ENCODE measurements around the gene NPAT. TPM values are rescaled to one million over a fixed set of nuclear protein-coding genes. Genes with fewer than 3 reads are reported as not detected.

NPAT gene
- total and polyA plus RNA-seq, 2 of the 13 experiments (the other 11 are each of a cell fraction or from before 2014, with no cell fraction given): 4.4 to 11.2 TPM

DNA sequence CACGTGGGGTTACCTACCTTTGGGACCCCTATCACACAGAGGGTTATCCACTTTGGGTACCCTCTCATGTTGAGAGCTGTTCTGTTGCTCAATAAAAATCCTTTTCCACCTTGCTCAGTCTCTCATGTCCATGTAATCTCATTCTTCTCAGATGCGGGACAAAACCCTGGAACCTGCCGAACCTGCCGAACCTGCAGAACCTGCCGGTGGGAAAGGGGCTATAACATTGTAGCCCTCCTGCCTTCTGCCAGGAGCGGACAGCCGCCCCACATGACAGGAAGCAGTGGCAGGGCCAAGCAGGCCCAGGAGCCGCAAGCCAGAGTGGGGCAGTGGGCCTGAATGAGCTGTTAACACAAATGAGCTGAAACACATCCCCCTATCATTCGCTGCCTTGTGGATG, 18.1 kb downstream of the NPAT start:
- TF ChIP-seq XRCC5 (optimal IDR thresholded peaks at IDR 0.05; ENCODE audit: low read length): no peak
- no peak for TF ChIP-seq TGIF2 (CRISPR knock-in tag; IDR thresholded peaks at IDR 0.05)
- no peak for TF ChIP-seq CHD4 (IDR thresholded peaks at IDR 0.05; ENCODE audit: borderline replicate concordance, low read length)
- TF ChIP-seq MBD4 (IDR thresholded peaks at IDR 0.05; ENCODE audit: borderline replicate concordance, low read length): no peak
- TF ChIP-seq ZNF570 (CRISPR knock-in tag; IDR thresholded peaks at IDR 0.05; ENCODE audit: borderline replicate concordance): no peak
- no peak for TF ChIP-seq SIX1 (CRISPR knock-in tag; IDR thresholded peaks at IDR 0.05; ENCODE audit: borderline replicate concordance)
- no peak for TF ChIP-seq ZNF672 (CRISPR knock-in tag; IDR thresholded peaks at IDR 0.05)
- no peak for TF ChIP-seq KMT2B (CRISPR knock-in tag; IDR thresholded peaks at IDR 0.05)
- TF ChIP-seq TP53 (CRISPR knock-in tag; conservative IDR thresholded peaks at IDR 0.05): no peak
- TF ChIP-seq ZNF607 (CRISPR knock-in tag; IDR thresholded peaks at IDR 0.05; ENCODE audit: borderline replicate concordance): no peak
- DNase-seq (ENCODE audit: low spot score) (no peak), FAIRE-seq (no peak), ATAC-seq (no peak)
- Histone ChIP-seq H3K9me3 (ENCODE audit: low read length) (no peaks in the 10 kb centered on the region), H4K20me1 (ENCODE audit: insufficient read depth, low read length) (no peaks in the 10 kb centered on the region), H3K27me3 (ENCODE audit: control insufficient read depth in 1 of 2, insufficient read depth in 2 of 2, low read length in 2 of 2) (no peaks in the 10 kb centered on the region), H3K4me2 (ENCODE audit: low read depth, low read length) (no peak overlapping the region), H3K79me2 (ENCODE audit: insufficient read depth, low read length) (peaks cover 6% of the 10 kb centered on the region), H3K4me1 (ENCODE audit: insufficient read depth, low read length) (0 out of 2 replicates have a peak, but pooled peaks cover 6% of the 10 kb centered on the region), H2AFZ (ENCODE audit: low read length) (no peak overlapping the region), H3K9ac (ENCODE audit: insufficient read depth, low read depth, low read length) (no peak overlapping the region), H3K36me3 (replicated peaks in 1 of 2; ENCODE audit: control insufficient read depth in 1 of 2, insufficient read depth in 2 of 2, low read length in 2 of 2) (peaks cover 13 to 27% of the 10 kb centered on the region in 2 experiments), H3K27ac (ENCODE audit: extremely low read length, insufficient read depth, low read length) (no peak overlapping the region), H3K4me3 (replicated peaks in 1 of 3; ENCODE audit: insufficient read depth in 1 of 3, low read depth in 2 of 3, low read length in 3 of 3) (no peak overlapping the region)
- intact Hi-C loops (cut with micrococcal nuclease; ENCODE audit: unreplicated experiment) (no loop called here), in situ Hi-C loops (cut with HindIII; ENCODE audit: extremely low pct_ligation_motif_present, low pct_unique_long_range_greater_than_20kb) (no loop called here)
- no TSS peak for BruUV-seq (replicated peaks)
- POLR2A ChIA-PET: interaction anchor here (1.0 kb wide), 1 partner anchor 19 kb away, joined by 3 read pairs; the partner anchor contains the start of gene ATM
- CTCF ChIA-PET (ENCODE audit: low intra/inter-chr PET ratio, low total read pairs): no interaction called here
- WGBS (ENCODE audit: low lambda C conversion rate): 93% methylated on average over 9 of the region's 9 CpGs

DNA sequence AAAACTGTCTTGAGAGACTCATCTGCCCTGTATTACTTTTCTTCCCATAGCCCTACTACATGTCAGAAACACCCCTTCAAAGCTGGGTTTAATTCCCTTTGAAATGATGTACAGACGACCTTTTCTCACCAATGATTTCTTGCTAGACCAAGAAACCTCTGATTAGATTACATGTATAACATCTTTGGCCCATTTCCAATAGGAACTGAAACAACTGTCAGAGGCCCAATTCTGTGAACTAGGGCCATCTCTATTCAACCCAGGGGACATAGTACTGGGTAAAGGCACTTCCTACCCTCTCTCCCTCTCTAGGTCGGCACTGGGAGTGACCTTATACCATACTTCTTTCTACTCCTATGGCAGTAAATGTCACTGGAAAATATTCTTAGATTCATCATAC, 19.4 kb downstream of the NPAT start:
- ChIA-PET POLR2A (no interaction called here), CTCF (ENCODE audit: low intra/inter-chr PET ratio, low total read pairs) (no interaction called here)
- Histone ChIP-seq H3K27ac (ENCODE audit: extremely low read length, insufficient read depth, low read length) (no peak overlapping the region), H3K36me3 (replicated peaks in 1 of 2; ENCODE audit: control insufficient read depth in 1 of 2, insufficient read depth in 2 of 2, low read length in 2 of 2) (peaks cover 17 to 33% of the 10 kb centered on the region in 2 experiments), H3K79me2 (ENCODE audit: insufficient read depth, low read length) (peaks cover 3% of the 10 kb centered on the region), H3K9me3 (ENCODE audit: low read length) (no peaks in the 10 kb centered on the region), H4K20me1 (ENCODE audit: insufficient read depth, low read length) (no peaks in the 10 kb centered on the region), H3K9ac (ENCODE audit: insufficient read depth, low read depth, low read length) (no peak overlapping the region), H3K4me2 (ENCODE audit: low read depth, low read length) (no peak overlapping the region), H3K27me3 (ENCODE audit: control insufficient read depth in 1 of 2, insufficient read depth in 2 of 2, low read length in 2 of 2) (no peaks in the 10 kb centered on the region), H3K4me3 (replicated peaks in 1 of 3; ENCODE audit: insufficient read depth in 1 of 3, low read depth in 2 of 3, low read length in 3 of 3) (no peak overlapping the region), H3K4me1 (ENCODE audit: insufficient read depth, low read length) (0 out of 2 replicates have a peak, but pooled peaks cover 6% of the 10 kb centered on the region), H2AFZ (ENCODE audit: low read length) (no peak overlapping the region)
- 95% methylated on average over 2 of the region's 2 CpGs for WGBS (ENCODE audit: low lambda C conversion rate)
- DNase-seq (ENCODE audit: low spot score): no peak
- BruUV-seq (replicated peaks): no TSS peak
- no peak for ATAC-seq
- in situ Hi-C loops (cut with HindIII; ENCODE audit: extremely low pct_ligation_motif_present, low pct_unique_long_range_greater_than_20kb) (no loop called here), intact Hi-C loops (cut with micrococcal nuclease; ENCODE audit: unreplicated experiment) (no loop called here)
- no peak for FAIRE-seq
- TF ChIP-seq, protein P1, sequence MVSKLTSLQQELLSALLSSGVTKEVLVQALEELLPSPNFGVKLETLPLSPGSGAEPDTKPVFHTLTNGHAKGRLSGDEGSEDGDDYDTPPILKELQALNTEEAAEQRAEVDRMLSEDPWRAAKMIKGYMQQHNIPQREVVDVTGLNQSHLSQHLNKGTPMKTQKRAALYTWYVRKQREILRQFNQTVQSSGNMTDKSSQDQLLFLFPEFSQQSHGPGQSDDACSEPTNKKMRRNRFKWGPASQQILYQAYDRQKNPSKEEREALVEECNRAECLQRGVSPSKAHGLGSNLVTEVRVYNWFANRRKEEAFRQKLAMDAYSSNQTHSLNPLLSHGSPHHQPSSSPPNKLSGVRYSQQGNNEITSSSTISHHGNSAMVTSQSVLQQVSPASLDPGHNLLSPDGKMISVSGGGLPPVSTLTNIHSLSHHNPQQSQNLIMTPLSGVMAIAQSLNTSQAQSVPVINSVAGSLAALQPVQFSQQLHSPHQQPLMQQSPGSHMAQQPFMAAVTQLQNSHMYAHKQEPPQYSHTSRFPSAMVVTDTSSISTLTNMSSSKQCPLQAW (CRISPR knock-in tag; IDR thresholded peaks at IDR 0.05): no peak
- TF ChIP-seq, protein P2, sequence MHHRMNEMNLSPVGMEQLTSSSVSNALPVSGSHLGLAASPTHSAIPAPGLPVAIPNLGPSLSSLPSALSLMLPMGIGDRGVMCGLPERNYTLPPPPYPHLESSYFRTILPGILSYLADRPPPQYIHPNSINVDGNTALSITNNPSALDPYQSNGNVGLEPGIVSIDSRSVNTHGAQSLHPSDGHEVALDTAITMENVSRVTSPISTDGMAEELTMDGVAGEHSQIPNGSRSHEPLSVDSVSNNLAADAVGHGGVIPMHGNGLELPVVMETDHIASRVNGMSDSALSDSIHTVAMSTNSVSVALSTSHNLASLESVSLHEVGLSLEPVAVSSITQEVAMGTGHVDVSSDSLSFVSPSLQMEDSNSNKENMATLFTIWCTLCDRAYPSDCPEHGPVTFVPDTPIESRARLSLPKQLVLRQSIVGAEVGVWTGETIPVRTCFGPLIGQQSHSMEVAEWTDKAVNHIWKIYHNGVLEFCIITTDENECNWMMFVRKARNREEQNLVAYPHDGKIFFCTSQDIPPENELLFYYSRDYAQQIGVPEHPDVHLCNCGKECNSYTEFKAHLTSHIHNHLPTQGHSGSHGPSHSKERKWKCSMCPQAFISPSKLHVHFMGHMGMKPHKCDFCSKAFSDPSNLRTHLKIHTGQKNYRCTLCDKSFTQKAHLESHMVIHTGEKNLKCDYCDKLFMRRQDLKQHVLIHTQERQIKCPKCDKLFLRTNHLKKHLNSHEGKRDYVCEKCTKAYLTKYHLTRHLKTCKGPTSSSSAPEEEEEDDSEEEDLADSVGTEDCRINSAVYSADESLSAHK (CRISPR knock-in tag; IDR thresholded peaks at IDR 0.05; ENCODE audit: borderline replicate concordance): no peak
- TF ChIP-seq, protein P3, sequence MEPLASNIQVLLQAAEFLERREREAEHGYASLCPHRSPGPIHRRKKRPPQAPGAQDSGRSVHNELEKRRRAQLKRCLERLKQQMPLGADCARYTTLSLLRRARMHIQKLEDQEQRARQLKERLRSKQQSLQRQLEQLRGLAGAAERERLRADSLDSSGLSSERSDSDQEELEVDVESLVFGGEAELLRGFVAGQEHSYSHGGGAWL (CRISPR knock-in tag; IDR thresholded peaks at IDR 0.05): no peak
- TF ChIP-seq PCBP2 (optimal IDR thresholded peaks at IDR 0.05; ENCODE audit: low read depth, low read length, poor library complexity, severe bottlenecking): no peak
- no peak for TF ChIP-seq FOXJ3 (CRISPR knock-in tag; IDR thresholded peaks at IDR 0.05; ENCODE audit: borderline replicate concordance)
- TF ChIP-seq ZNF224 (CRISPR knock-in tag; IDR thresholded peaks at IDR 0.05): no peak

All from HepG2 (cell line).